HG03280 (cell line): ENCODE data around the gene RAB6B.

Experiments used
- ATAC-seq: cut with Tn5 transposase; IDR thresholded peaks from one replicate; pipeline ENCODE4 v1.9.1; 2021; ENCODE audit warnings: mild to moderate bottlenecking, moderate library complexity; ENCODE audit not compliant: unreplicated experiment

The RAB6B gene

GRCh38 chr3:133860519-133860918, 35.2 kb downstream of the RAB6B start:
- ATAC-seq, result no peak

DNA sequence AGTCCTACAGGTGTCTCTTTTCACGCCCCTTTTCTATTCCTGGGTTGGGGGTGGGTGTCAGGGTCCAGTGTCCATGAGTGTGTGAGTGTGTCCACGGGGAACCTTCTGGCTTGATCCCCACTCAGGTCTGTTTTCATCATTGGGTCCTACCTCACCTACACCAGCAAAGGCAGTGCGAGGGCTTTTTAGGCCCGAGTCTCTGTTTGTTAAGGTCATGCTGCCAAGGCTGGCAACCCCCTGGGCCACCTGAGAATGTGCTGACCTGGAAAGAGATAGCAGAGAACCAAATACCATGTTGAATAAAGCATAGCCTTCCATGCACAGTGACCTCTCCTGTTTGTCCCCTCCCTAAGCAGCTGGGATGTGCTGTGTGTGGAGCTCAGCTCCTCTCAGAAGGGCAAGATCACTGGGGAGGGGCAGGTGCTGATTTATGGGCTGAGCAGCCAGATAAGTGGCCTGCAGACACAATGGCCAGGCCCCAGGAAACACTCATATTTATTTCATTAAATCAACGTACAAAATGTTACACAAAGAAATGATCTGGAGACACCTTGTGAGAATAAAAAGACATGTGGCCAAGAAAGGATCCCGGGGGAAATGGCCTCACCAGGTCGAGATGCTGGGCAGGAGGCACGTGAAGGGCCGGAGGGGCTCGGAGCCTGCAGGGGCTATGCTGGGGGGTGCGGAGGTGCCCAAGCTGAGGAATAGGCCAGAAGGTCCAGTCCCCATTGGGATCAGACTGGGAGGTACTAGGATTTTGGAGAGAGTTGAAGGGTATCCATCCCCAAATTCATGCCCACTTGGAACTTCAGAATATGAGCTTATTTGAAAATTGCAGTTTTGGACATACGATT, 36.1 kb downstream of the RAB6B start:
- no peak for ATAC-seq

DNA sequence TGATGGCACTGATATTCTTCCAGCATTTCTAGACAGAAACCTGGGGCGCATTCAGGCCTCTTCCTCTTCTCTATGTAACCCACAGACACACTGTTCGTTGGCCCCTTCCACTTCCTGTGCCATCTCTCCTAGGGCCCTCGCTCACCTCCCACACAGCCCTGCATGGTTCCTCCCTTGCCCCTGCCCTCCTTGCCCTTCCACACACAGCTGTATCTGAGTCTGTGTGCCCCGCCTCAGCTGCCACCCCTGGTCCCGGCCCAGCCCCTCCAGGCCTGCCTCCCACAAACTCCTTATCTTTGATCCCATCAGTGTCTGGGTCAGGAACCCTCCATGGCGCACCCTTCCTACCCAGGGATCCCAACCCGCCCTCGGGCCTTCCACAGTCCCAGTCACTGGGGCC, 37.9 kb downstream of the RAB6B start:
- no peak for ATAC-seq

DNA sequence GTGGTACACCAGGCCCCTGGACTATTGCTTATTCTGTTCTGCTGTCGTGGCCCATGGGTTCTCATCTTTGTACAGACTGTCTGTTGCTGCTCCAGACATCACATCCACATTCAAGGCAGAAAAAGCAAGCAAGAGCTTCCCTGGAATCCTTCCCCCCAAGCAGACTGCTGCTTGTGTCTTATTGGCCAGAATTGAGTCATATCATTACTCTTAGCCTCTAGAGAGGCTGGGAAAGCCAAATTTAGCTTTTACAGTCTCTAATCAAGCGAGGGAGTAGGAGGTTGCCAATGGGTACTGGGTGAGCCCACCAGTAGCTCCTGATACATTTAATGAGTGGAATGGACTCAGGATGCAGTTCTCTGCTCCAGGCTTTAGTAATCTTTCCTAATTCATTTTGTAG, 39.4 kb downstream of the RAB6B start:
- no peak for ATAC-seq

- ATAC-seq, result no peak
These were observed 39.9 kb downstream of the RAB6B start for GRCh38 chr3:133855772-133856171.

DNA sequence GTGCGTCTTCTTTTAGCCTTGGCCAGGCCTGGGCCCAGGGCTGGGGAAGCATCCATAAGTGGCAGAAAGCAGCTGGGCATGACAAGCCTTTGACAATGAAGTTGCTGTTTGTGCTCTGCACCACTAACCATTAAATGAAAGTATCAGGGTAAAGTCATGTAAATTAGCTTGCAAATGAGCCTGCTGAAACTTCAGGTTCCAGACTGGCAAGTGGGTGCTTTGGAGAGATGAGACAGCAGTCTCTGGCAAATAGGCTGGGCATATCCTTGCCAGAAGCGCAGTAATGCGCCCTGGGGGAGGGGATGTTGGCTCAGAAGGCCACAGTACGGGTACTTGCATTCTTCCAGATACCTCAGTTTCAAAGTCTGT, 40.7 kb downstream of the RAB6B start:
- no peak for ATAC-seq

DNA sequence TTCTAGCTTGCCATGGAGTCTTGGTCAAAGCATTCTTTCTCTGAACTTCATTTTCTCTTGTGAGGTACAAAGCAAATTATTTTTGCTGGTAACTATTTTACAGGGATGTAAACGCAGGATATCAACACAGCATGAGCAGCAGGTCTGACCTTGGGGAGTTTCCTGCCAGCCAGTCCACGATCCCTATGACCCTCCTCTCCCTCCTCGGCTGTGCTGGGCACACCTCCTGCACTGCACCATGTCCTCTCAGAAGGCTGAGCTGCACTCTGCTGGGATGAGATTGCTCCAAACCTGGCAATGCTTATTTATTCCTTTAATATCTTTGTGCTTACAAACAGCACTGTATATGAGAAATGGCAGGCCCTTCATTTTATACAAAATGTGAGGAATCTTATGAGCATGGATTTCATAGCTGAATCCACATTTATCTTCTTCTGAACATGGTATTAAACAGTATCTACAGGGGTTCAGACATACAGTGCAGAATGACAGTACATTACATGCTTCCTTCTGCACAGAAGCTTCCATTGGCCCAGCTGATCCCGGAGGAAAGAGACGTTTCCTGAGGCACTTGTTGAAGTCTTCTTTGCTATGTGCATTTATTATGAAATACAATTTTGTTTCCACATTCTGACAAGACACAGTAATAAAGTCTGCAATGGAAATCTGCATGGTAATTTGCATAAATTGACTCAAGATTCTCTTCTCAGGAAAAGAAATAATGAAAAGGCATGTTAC, 41.2 kb downstream of the RAB6B start:
- ATAC-seq, result no peak

DNA sequence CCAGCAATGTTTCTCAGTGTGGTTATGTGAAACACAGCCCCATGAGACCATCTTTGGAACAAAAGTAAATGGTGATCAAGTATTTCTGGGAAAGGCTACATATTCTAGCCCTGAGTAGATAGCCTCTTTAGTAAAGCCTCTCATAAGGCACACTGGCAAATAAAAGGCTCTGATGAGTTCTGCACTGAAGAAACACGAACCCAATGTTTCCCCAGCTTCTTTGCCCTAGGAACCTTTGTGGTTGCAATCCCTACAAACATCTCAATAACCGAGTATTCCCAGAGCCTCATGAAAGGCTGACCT, 41.8 kb downstream of the RAB6B start:
- no peak for ATAC-seq

- no peak for ATAC-seq
These were observed 42.4 kb downstream of the RAB6B start for GRCh38 chr3:133853063-133853924.

DNA sequence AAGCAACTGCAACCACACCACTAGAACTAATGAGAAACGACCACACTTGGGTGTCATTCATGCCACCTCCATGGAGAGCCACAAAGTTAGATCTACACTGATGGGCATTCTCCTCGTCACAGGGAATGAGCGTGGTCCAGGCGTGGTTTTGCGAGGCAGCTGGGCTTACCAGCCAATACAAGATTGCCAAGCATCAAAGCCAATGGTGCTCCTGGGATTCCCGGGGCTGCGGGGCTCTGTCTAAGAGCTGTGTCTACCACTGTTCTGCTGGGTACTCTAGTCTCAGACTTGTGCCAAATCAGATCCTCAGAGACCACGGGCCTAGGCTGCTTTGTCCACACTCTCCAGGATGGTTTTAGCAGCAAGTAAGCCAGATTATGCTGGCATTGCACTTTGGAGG, 43.8 kb downstream of the RAB6B start:
- no peak for ATAC-seq

DNA sequence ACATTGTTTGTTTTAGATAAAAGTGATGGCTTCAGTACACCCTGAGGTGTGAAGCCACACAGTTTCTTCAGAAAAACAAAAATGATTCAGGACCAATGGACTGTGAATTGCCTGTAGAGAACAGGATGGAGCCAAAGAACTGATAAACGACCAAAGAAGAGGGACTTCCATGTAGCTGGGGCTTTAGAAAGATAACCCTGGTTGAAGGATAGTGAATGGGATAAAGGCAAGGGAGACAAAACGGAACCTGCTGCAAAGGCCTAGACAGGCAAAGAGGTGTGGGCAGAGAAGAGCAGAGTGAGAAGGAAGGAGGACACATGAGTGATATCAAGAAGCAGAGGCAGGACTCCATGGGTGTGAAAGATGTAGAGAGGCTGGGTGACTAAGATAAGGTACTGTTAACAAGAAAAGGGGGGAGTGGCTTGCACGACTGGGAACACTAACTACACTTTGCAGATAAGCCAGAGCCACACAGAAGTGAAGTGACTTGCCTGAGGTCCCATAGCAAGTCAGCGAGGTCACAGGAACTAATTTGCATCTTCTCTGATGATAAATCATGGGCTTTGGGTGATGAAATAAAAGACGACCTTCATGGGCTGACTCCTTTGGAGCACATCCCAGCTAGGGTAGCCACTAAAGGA, 44.3 kb downstream of the RAB6B start:
- no peak for ATAC-seq

DNA sequence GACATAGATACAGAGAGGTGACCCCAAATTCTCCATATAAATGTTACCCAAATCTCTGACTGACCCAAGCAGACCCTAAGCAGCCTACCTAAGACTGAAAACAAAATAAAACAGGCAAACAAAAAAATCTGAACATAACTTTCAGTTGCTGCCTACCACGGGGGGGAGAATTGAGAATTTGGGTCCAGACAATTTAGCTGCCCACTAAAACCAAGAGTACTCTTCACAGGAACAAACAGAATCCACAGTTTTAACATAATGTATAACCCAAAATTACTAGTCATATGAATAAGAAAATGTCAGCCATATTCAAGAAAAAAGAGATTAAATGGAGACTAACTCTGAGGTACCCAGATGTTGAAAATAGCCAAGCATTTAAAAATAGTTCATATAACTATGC, 45.6 kb downstream of the RAB6B start:
- no peak for ATAC-seq

DNA sequence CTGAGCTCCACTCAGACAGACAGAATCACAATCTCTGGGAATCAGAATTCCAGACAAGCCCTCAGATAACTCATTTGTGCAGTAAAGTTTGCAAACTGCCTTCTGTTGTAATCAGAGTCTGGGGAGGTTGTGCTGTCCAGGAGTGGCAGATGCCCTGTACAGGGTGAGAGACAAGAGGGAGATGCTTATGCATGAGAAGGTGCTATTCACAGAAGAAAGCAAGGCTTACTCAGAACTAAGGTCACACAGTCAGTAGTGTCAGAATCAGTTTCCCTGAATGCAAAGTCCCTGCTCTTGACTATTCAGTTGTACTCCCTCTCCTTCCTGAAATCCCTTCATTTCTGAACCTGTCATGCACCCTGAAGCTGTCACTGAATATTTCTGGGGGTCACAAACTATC, 46.3 kb downstream of the RAB6B start:
- ATAC-seq, result no peak

GRCh38 chr3:133845127-133845526, 50.6 kb downstream of the RAB6B start:
- no peak for ATAC-seq

- no peak for ATAC-seq
These were observed 52.0 kb downstream of the RAB6B start for GRCh38 chr3:133843634-133844033.

DNA sequence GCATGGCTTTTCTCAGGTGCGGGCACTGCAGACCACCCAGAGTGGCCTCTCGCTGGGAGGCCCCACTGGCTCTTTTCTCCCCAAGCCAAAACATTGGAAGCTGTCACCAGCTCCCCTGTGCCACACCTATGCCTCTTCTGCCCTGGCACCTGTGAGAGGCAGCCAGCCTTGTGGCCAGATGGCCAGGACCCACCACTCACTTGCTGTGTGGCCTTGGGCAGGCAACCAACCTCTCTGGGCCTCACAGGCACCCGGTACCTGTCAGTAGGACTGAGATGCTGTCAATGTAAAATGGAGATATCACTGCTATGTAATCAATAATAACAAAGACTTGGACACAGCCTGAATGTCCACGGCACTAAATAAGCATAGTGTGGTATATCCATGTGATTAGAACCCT, 53.5 kb downstream of the RAB6B start:
- no peak for ATAC-seq

DNA sequence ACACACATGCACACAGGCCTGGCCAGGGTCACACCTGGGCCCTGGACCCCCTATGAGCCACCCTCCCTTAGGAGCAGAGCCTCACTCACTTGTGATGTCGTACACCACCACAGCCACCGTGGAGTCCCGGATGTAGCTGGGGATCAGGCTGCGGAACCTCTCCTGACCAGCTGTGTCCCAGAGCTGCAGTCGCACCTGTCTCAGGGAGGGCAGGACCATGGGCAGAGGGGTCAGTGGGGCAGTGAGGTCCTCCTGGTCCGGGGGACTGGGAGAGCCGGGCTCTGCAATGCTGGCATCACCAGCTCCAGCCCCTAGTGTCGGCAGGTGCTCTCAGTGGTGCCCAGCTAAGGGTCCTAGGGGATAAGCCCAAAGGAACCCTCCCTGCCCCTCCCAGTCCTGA, 54.5 kb downstream of the RAB6B start:
- no peak for ATAC-seq

DNA sequence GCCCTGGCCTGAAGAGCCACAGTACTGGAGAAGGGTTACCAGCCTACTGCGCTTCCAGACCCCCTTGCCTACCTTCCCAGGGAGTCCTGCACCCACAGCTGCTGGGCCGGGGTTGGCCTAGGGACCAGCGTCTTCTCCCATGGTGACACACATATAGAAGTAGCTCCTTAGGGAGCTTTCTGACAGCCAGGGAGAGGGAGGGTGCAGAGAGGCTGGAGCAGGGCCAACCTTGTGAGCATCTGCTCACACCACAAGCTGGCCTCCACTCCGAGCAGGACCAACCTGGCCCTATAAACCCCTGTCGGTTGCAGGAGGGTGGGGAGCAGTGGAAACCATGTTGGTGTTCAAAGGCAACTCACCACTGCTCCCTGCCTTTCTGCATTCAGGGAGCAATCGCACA, 54.9 kb downstream of the RAB6B start:
- no peak for ATAC-seq

DNA sequence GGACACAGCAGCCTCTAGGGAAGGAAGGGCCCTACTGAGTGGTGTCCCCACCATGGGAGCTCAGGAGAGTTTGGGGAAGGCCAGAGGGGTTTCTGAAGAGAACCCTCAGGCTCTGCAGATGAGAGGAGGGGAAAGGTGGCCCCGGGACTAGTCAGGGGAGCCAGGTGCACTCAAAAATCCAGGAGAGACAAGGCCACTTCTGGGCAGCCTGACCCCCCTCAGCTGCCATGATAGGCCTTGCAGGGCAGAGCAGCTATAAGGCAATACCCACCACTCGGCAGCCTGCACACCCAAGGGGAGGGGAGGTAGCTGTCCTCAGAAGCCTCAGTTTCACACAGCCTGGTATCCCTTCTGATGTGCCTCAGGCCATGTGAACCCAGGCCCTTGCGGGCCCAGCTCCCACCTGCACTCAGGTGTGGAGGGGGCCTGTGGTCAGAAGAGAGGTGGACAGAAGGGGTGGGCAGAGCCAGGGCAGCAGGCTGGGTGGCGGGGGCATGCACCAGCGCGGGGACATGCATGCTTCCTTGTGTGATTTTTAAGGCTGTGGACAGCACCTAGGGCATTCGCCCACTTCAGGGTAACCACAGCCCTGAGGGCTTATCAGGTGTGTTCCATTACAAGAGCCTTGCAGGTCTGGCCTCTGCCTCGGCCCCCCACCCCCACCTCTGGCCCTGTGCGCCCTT, 55.5 kb downstream of the RAB6B start:
- no peak for ATAC-seq

- ATAC-seq, result no peak
These were observed 56.5 kb downstream of the RAB6B start for GRCh38 chr3:133838916-133839800.
